Karpas-422 (cell line): Measurements from ENCODE around the gene MSRB3. TPM values are rescaled to one million over a fixed set of nuclear protein-coding genes. Genes with fewer than 3 reads are reported as not detected.

Source experiments
- DNase-seq: peaks from one replicate; pipeline ENCODE4 v3.0.0-alpha.2; 2015
- H2AFZ ChIP-seq: fragments of 200-600 bp; sonication (generic); 2 replicates; pipeline ENCODE4 v1.6.1; 2014; ENCODE audit warnings: antibody characterized with exemption, low read length, mixed read lengths
- H3K27ac ChIP-seq: fragments of 200-600 bp; sonication (generic); 2 replicates; pipeline ENCODE4 v1.5.1; 2014; ENCODE audit warnings: mild to moderate bottlenecking, low read length, moderate library complexity
- H3K27me3 ChIP-seq: fragments of 200-600 bp; sonication (generic); 2 replicates; pipeline ENCODE4 v1.6.1; 2014; ENCODE audit warnings: low read length, mixed read lengths
- H3K36me3 ChIP-seq: fragments of 200-600 bp; sonication (generic); 2 replicates; pipeline ENCODE4 v1.6.1; 2014; ENCODE audit warnings: low read length, mixed read lengths; ENCODE audit not compliant: insufficient read depth
- H3K4me1 ChIP-seq: fragments of 200-600 bp; sonication (generic); 2 replicates; pipeline ENCODE4 v1.6.1; 2014; ENCODE audit warnings: mild to moderate bottlenecking, low read length, mixed read lengths
- H3K4me2 ChIP-seq: fragments of 200-600 bp; sonication (generic); 2 replicates; pipeline ENCODE4 v1.6.1; 2014; ENCODE audit warnings: low read length, low read depth, mild to moderate bottlenecking; ENCODE audit not compliant: poor library complexity, severe bottlenecking
- H3K4me3 ChIP-seq: fragments of 200-600 bp; sonication (generic); 2 replicates; pipeline ENCODE4 v1.5.1; 2014; ENCODE audit warnings: mild to moderate bottlenecking, antibody characterized with exemption, low read length, mixed read lengths
- H3K79me2 ChIP-seq: fragments of 200-600 bp; sonication (generic); 2 replicates; pipeline ENCODE4 v1.6.1; 2014; ENCODE audit warnings: mild to moderate bottlenecking, low read length, mixed read lengths
- H3K9ac ChIP-seq: fragments of 200-600 bp; sonication (generic); 2 replicates; pipeline ENCODE4 v1.6.0; 2014; ENCODE audit warnings: low read length
- H3K9me2 ChIP-seq: fragments of 200-600 bp; sonication (generic), shearing (Covaris generic); replicated peaks from 2 replicates; pipeline ENCODE4 v1.6.0; 2014; ENCODE audit warnings: mild to moderate bottlenecking, low read length, moderate library complexity; ENCODE audit not compliant: insufficient read depth
- H3K9me3 ChIP-seq: fragments of 300-700, 200-600 bp; sonication (generic); 2 replicates; pipeline ENCODE4 v1.6.1; 2014; ENCODE audit warnings: low read length, mixed read lengths
- H4K20me1 ChIP-seq: fragments of 200-600 bp; sonication (generic); 2 replicates; pipeline ENCODE4 v1.6.1; 2014; ENCODE audit warnings: mild to moderate bottlenecking, antibody characterized with exemption, low read length, low read depth; ENCODE audit not compliant: insufficient read depth
- total RNA-seq: library from RNA; depleted of rRNA; stranded (reverse); fragments of >200 nt; shearing (Covaris generic); gene quantifications from 2 replicates; pipeline ENCODE4 v1.2.3, GENCODE V29; 2014; ENCODE audit warnings: low replicate concordance

Gene MSRB3
- total RNA-seq, 1 experiment from 2014 or later = not detected

GRCh38 chr12:65500091-65500900 lies 221.8 kb downstream of the MSRB3 start:
- H3K9me3 ChIP-seq = no peaks in the 10 kb centered on the region
- no peak overlapping the region for H3K4me2 ChIP-seq
- no peaks in the 10 kb centered on the region for H3K4me1 ChIP-seq
- no peaks in the 10 kb centered on the region for H3K9me2 ChIP-seq
- no peaks in the 10 kb centered on the region for H3K27me3 ChIP-seq
- no peak overlapping the region for H3K4me3 ChIP-seq
- no peaks in the 10 kb centered on the region for H3K36me3 ChIP-seq
- H3K79me2 ChIP-seq = no peaks in the 10 kb centered on the region
- H4K20me1 ChIP-seq = no peaks in the 10 kb centered on the region
- no peak overlapping the region for H3K27ac ChIP-seq
- no peak overlapping the region for H2AFZ ChIP-seq
- no peak for DNase-seq
- no peak overlapping the region for H3K9ac ChIP-seq

- H3K9ac ChIP-seq = no peak overlapping the region
Measured at GRCh38 chr12:65501093-65501621, 222.7 kb downstream of the MSRB3 start.

GRCh38 chr12:65501935-65502334 lies 223.5 kb downstream of the MSRB3 start:
- Histone ChIP-seq H3K4me2 (no peak overlapping the region), H4K20me1 (no peaks in the 10 kb centered on the region), H3K27ac (no peak overlapping the region), H3K79me2 (no peaks in the 10 kb centered on the region), H3K9me2 (no peaks in the 10 kb centered on the region), H3K9me3 (no peaks in the 10 kb centered on the region), H3K36me3 (no peaks in the 10 kb centered on the region), H3K4me1 (no peaks in the 10 kb centered on the region), H3K27me3 (no peaks in the 10 kb centered on the region), H2AFZ (no peak overlapping the region), H3K9ac (no peak overlapping the region), H3K4me3 (no peak overlapping the region)
- no peak for DNase-seq

More at GRCh38 chr12:65501093-65501621, 222.7 kb downstream of the MSRB3 start:
- Histone ChIP-seq H2AFZ (no peak overlapping the region), H4K20me1 (no peaks in the 10 kb centered on the region), H3K9me2 (no peaks in the 10 kb centered on the region), H3K9me3 (no peaks in the 10 kb centered on the region), H3K36me3 (no peaks in the 10 kb centered on the region), H3K27me3 (no peaks in the 10 kb centered on the region), H3K4me1 (no peaks in the 10 kb centered on the region), H3K4me2 (no peak overlapping the region), H3K4me3 (no peak overlapping the region), H3K79me2 (no peaks in the 10 kb centered on the region), H3K27ac (no peak overlapping the region)
- no peak for DNase-seq

- H3K9me3 ChIP-seq = no peaks in the 10 kb centered on the region
- no peaks in the 10 kb centered on the region for H3K36me3 ChIP-seq
- no peak for DNase-seq
- H3K4me1 ChIP-seq = no peaks in the 10 kb centered on the region
- H3K27me3 ChIP-seq = no peaks in the 10 kb centered on the region
- H3K9me2 ChIP-seq = no peaks in the 10 kb centered on the region
- no peak overlapping the region for H3K4me2 ChIP-seq
- no peak overlapping the region for H3K4me3 ChIP-seq
- H3K79me2 ChIP-seq = no peaks in the 10 kb centered on the region
- no peaks in the 10 kb centered on the region for H4K20me1 ChIP-seq
- no peak overlapping the region for H3K9ac ChIP-seq
- no peak overlapping the region for H2AFZ ChIP-seq
- no peak overlapping the region for H3K27ac ChIP-seq
Measured at GRCh38 chr12:65504417-65504816, 225.9 kb downstream of the MSRB3 start.

GRCh38 chr12:65505386-65506121 lies 227.1 kb downstream of the MSRB3 start:
- H3K9ac ChIP-seq = no peak overlapping the region
- H4K20me1 ChIP-seq = no peaks in the 10 kb centered on the region
- H3K79me2 ChIP-seq = no peaks in the 10 kb centered on the region
- H3K4me3 ChIP-seq = no peak overlapping the region
- no peak for DNase-seq
- no peaks in the 10 kb centered on the region for H3K4me1 ChIP-seq
- H3K9me3 ChIP-seq = no peaks in the 10 kb centered on the region
- H2AFZ ChIP-seq = no peak overlapping the region
- no peak overlapping the region for H3K4me2 ChIP-seq
- H3K27ac ChIP-seq = no peak overlapping the region
- H3K36me3 ChIP-seq = no peaks in the 10 kb centered on the region
- no peaks in the 10 kb centered on the region for H3K9me2 ChIP-seq
- H3K27me3 ChIP-seq = no peaks in the 10 kb centered on the region

GRCh38 chr12:65508276-65509035 lies 230.0 kb downstream of the MSRB3 start:
- Histone ChIP-seq H3K9ac (no peak overlapping the region), H3K79me2 (no peaks in the 10 kb centered on the region), H3K36me3 (no peaks in the 10 kb centered on the region), H3K27ac (no peak overlapping the region), H2AFZ (no peak overlapping the region), H3K4me2 (no peak overlapping the region), H3K4me1 (no peaks in the 10 kb centered on the region), H3K9me3 (no peaks in the 10 kb centered on the region), H3K9me2 (no peaks in the 10 kb centered on the region), H3K4me3 (no peak overlapping the region), H3K27me3 (no peaks in the 10 kb centered on the region), H4K20me1 (no peaks in the 10 kb centered on the region)
- DNase-seq = no peak

- no peak overlapping the region for H3K9ac ChIP-seq
- H3K9me3 ChIP-seq = no peaks in the 10 kb centered on the region
- H3K4me2 ChIP-seq = no peak overlapping the region
Measured at GRCh38 chr12:65510007-65510406, 231.5 kb downstream of the MSRB3 start.

GRCh38 chr12:65510584-65511050 lies 232.1 kb downstream of the MSRB3 start:
- Histone ChIP-seq H3K4me1 (no peaks in the 10 kb centered on the region), H3K9me3 (no peaks in the 10 kb centered on the region), H3K4me2 (no peak overlapping the region), H3K36me3 (no peaks in the 10 kb centered on the region), H3K9me2 (no peaks in the 10 kb centered on the region), H3K9ac (no peak overlapping the region), H3K4me3 (no peak overlapping the region), H4K20me1 (no peaks in the 10 kb centered on the region), H3K27ac (no peak overlapping the region), H2AFZ (no peak overlapping the region), H3K27me3 (no peaks in the 10 kb centered on the region), H3K79me2 (no peaks in the 10 kb centered on the region)
- DNase-seq = no peak

More at GRCh38 chr12:65510007-65510406, 231.5 kb downstream of the MSRB3 start:
- H3K27ac ChIP-seq = no peak overlapping the region
- H2AFZ ChIP-seq = no peak overlapping the region
- no peak overlapping the region for H3K4me3 ChIP-seq
- H3K9me2 ChIP-seq = no peaks in the 10 kb centered on the region
- H3K36me3 ChIP-seq = no peaks in the 10 kb centered on the region
- H3K27me3 ChIP-seq = no peaks in the 10 kb centered on the region
- H4K20me1 ChIP-seq = no peaks in the 10 kb centered on the region
- DNase-seq = no peak
- H3K79me2 ChIP-seq = no peaks in the 10 kb centered on the region
- no peaks in the 10 kb centered on the region for H3K4me1 ChIP-seq
